T-helper 17 cell (primary cell): ENCODE data around the gene KIF1B. TPM values are rescaled to one million over a fixed set of nuclear protein-coding genes. Genes with fewer than 3 reads are reported as not detected.
A peak's percentile ranks its signal among the peaks of the same experiment; 100 is the strongest.

Experiments
- ATAC-seq: fragments of 150-1000 bp; cut with Tn5 transposase; 2 replicates; pipeline ENCODE4 v1.10.0; 2021; ENCODE audit warnings: mild to moderate bottlenecking, moderate library complexity
- DNase-seq, 3 donors: peaks; one replicate each; pipeline versions ENCODE4 v3.0.0 to v3.0.0-alpha.2; 2020 to 2021
- H3K9me3 ChIP-seq: one replicate; pipeline ENCODE4 v1.7.0; 2013; ENCODE audit warnings: low read length, mild to moderate bottlenecking; ENCODE audit not compliant: control insufficient read depth, poor library complexity, severe bottlenecking
- H3K27ac Mint-ChIP-seq: one replicate; pipeline ENCODE4 v1.8.0; 2022; ENCODE audit warnings: mild to moderate bottlenecking, moderate library complexity, mixed read lengths
- H3K27me3 Mint-ChIP-seq: one replicate; pipeline ENCODE4 v1.8.0; 2022; ENCODE audit warnings: mixed read lengths
- H3K36me3 Mint-ChIP-seq: one replicate; pipeline ENCODE4 v1.8.0; 2022; ENCODE audit warnings: low read depth, mixed read lengths
- H3K4me1 Mint-ChIP-seq: one replicate; pipeline ENCODE4 v1.8.0; 2022; ENCODE audit warnings: mild to moderate bottlenecking, mixed read lengths
- H3K4me3 Mint-ChIP-seq: one replicate; pipeline ENCODE4 v1.8.0; 2022; ENCODE audit warnings: mild to moderate bottlenecking, moderate library complexity, mixed read lengths
- total RNA-seq, 4 donors: library from RNA in 2 of 4; stranded (reverse) in 2 of 4; gene quantifications; one replicate each; pipeline ENCODE4 v1.2.3 and lab custom pipeline; 2022 to 2026

Gene KIF1B
- total RNA-seq (10 to 100 TPM; 10.9 to 13.3 TPM), total RNA-seq (lab: John Stamatoyannopoulos, UW) (41.8 to 44.7 reads per million in 2 donors)

- peak within 1 kb of the TSS; percentile 94 for H3K4me3 Mint-ChIP-seq
- peak; percentile 100 for ATAC-seq
These were observed at the start of gene KIF1B for GRCh38 chr1:10209905-10210810. Gene KIF1B (plus strand): TSS chr1:10210570. CDS start chr1:10232329, 21,759 bp downstream.

GRCh38 chr1:10160907-10161490, 49.4 kb upstream of the KIF1B start:
- H3K27me3 Mint-ChIP-seq, result no peaks in the 10 kb centered on the region
- no peaks in the 10 kb centered on the region for H3K9me3 ChIP-seq
- DNase-seq (no peak), ATAC-seq (no peak)
- no peaks in the 10 kb centered on the region for H3K4me1 Mint-ChIP-seq
- no peak overlapping the region for H3K4me3 Mint-ChIP-seq
- peak overlapping the region; percentile 6 for H3K27ac Mint-ChIP-seq
- peaks cover 9% of the 10 kb centered on the region for H3K36me3 Mint-ChIP-seq

More at GRCh38 chr1:10209905-10210810, at the start of gene KIF1B:
- Mint-ChIP-seq H3K27ac (peak within 1 kb of the TSS; percentile 45), H3K4me1 (peaks cover 19% of the 10 kb centered on the region), H3K27me3 (no peaks in the 10 kb centered on the region), H3K36me3 (no peaks in the 10 kb centered on the region)
- DNase-seq, result peak; percentile 94 to 98 (median 97)
- no peaks in the 10 kb centered on the region for H3K9me3 ChIP-seq

- peaks cover 9% of the 10 kb centered on the region for H3K36me3 Mint-ChIP-seq
- no peak for ATAC-seq
These were observed 48.7 kb upstream of the KIF1B start for GRCh38 chr1:10161541-10162290.

GRCh38 chr1:10168912-10169514, 41.4 kb upstream of the KIF1B start:
- DNase-seq (no peak), ATAC-seq (no peak)
- no peak overlapping the region for H3K4me3 Mint-ChIP-seq
- no peaks in the 10 kb centered on the region for H3K27me3 Mint-ChIP-seq
- H3K36me3 Mint-ChIP-seq, result peaks cover 10% of the 10 kb centered on the region
- H3K27ac Mint-ChIP-seq, result peak overlapping the region; percentile 81
- peaks cover 19% of the 10 kb centered on the region for H3K4me1 Mint-ChIP-seq
- no peaks in the 10 kb centered on the region for H3K9me3 ChIP-seq

More at GRCh38 chr1:10161541-10162290, 48.7 kb upstream of the KIF1B start:
- H3K27ac Mint-ChIP-seq, result no peak overlapping the region
- H3K4me1 Mint-ChIP-seq, result no peaks in the 10 kb centered on the region
- no peaks in the 10 kb centered on the region for H3K27me3 Mint-ChIP-seq
- H3K9me3 ChIP-seq, result no peaks in the 10 kb centered on the region
- no peak for DNase-seq
- H3K4me3 Mint-ChIP-seq, result no peak overlapping the region

- H3K4me1 Mint-ChIP-seq, result peaks cover 19% of the 10 kb centered on the region
These were observed 40.2 kb upstream of the KIF1B start for GRCh38 chr1:10170239-10170574.

GRCh38 chr1:10171105-10171767, 39.1 kb upstream of the KIF1B start:
- H3K36me3 Mint-ChIP-seq, result peaks cover 9% of the 10 kb centered on the region
- peak overlapping the region; percentile 81 for H3K27ac Mint-ChIP-seq
- H3K9me3 ChIP-seq, result no peaks in the 10 kb centered on the region
- DNase-seq (no peak), ATAC-seq (no peak)
- H3K27me3 Mint-ChIP-seq, result no peaks in the 10 kb centered on the region
- H3K4me3 Mint-ChIP-seq, result no peak overlapping the region
- H3K4me1 Mint-ChIP-seq, result peaks cover 19% of the 10 kb centered on the region

More at GRCh38 chr1:10170239-10170574, 40.2 kb upstream of the KIF1B start:
- H3K4me3 Mint-ChIP-seq, result no peak overlapping the region
- H3K27ac Mint-ChIP-seq, result peak overlapping the region; percentile 81
- H3K36me3 Mint-ChIP-seq, result peaks cover 8% of the 10 kb centered on the region
- no peak for DNase-seq
- no peaks in the 10 kb centered on the region for H3K9me3 ChIP-seq
- no peaks in the 10 kb centered on the region for H3K27me3 Mint-ChIP-seq
- no peak for ATAC-seq

GRCh38 chr1:10171995-10172669, 38.2 kb upstream of the KIF1B start:
- H3K27ac Mint-ChIP-seq, result no peak overlapping the region
- ATAC-seq (no peak), DNase-seq (no peak)
- no peak overlapping the region for H3K4me3 Mint-ChIP-seq
- H3K27me3 Mint-ChIP-seq, result no peaks in the 10 kb centered on the region
- peaks cover 9% of the 10 kb centered on the region for H3K36me3 Mint-ChIP-seq
- no peaks in the 10 kb centered on the region for H3K9me3 ChIP-seq
- peaks cover 19% of the 10 kb centered on the region for H3K4me1 Mint-ChIP-seq

GRCh38 chr1:10173582-10173981, 36.8 kb upstream of the KIF1B start:
- H3K9me3 ChIP-seq, result no peaks in the 10 kb centered on the region
- no peak overlapping the region for H3K27ac Mint-ChIP-seq
- DNase-seq (no peak), ATAC-seq (no peak)
- H3K4me3 Mint-ChIP-seq, result no peak overlapping the region
- H3K36me3 Mint-ChIP-seq, result peaks cover 9% of the 10 kb centered on the region
- peaks cover 19% of the 10 kb centered on the region for H3K4me1 Mint-ChIP-seq
- no peaks in the 10 kb centered on the region for H3K27me3 Mint-ChIP-seq

GRCh38 chr1:10177876-10178275, 32.5 kb upstream of the KIF1B start:
- DNase-seq (no peak), ATAC-seq (no peak)
- Mint-ChIP-seq H3K27ac (no peak overlapping the region), H3K4me3 (no peak overlapping the region), H3K4me1 (no peaks in the 10 kb centered on the region), H3K36me3 (peaks cover 3% of the 10 kb centered on the region), H3K27me3 (no peaks in the 10 kb centered on the region)
- no peaks in the 10 kb centered on the region for H3K9me3 ChIP-seq

- Mint-ChIP-seq H3K4me1 (no peaks in the 10 kb centered on the region), H3K27ac (no peak overlapping the region), H3K27me3 (no peaks in the 10 kb centered on the region), H3K36me3 (peaks cover 3% of the 10 kb centered on the region), H3K4me3 (no peak overlapping the region)
- H3K9me3 ChIP-seq, result no peaks in the 10 kb centered on the region
- DNase-seq, result no peak
- ATAC-seq, result no peak
These were observed 31.6 kb upstream of the KIF1B start for GRCh38 chr1:10178597-10179405.

- DNase-seq (no peak), ATAC-seq (no peak)
- Mint-ChIP-seq H3K4me1 (no peaks in the 10 kb centered on the region), H3K27me3 (no peaks in the 10 kb centered on the region), H3K4me3 (no peak overlapping the region), H3K36me3 (peaks cover 3% of the 10 kb centered on the region), H3K27ac (no peak overlapping the region)
- H3K9me3 ChIP-seq, result no peaks in the 10 kb centered on the region
These were observed 30.8 kb upstream of the KIF1B start for GRCh38 chr1:10179406-10180091.
